Tibial nerve (tissue), 4 donors: ENCODE data around the gene BCAR1. TPM values are rescaled to one million over a fixed set of nuclear protein-coding genes. Genes with fewer than 3 reads are reported as not detected.
A peak's percentile ranks its signal among the peaks of the same experiment; 100 is the strongest.

Source experiments
- DNase-seq, 2 donors: peaks; one replicate each; pipeline ENCODE4 v3.0.0-alpha.2; 2019; ENCODE audit warnings: low spot score in 2 of 2
- H3K27ac ChIP-seq, 4 donors: fragments of 200-600 bp; sonication (generic) in 3 of 4; one replicate each; pipeline ENCODE4 v1.5.1; 2017 to 2019; ENCODE audit warnings: mild to moderate bottlenecking in 1 of 4
- H3K27me3 ChIP-seq, 2 donors: fragments of 200-600 bp; sonication (generic) in 1 of 2; one replicate each; pipeline versions ENCODE4 v1.5.1 to v1.6.0; 2017 to 2019
- H3K36me3 ChIP-seq, 3 donors: fragments of 200-600 bp; sonication (generic); one replicate each; pipeline ENCODE4 v1.5.1; 2018 to 2019
- H3K4me1 ChIP-seq, 4 donors: fragments of 200-600 bp; sonication (generic) in 3 of 4; one replicate each; pipeline ENCODE4 v1.5.1; 2017 to 2019
- H3K4me3 ChIP-seq, 4 donors: fragments of 200-600 bp; sonication (generic) in 3 of 4; one replicate each; pipeline ENCODE4 v1.5.1; 2017 to 2019; ENCODE audit warnings: mild to moderate bottlenecking in 1 of 4, moderate library complexity in 1 of 4
- H3K9me3 ChIP-seq, 4 donors: fragments of 200-600 bp; sonication (generic) in 3 of 4; one replicate each; pipeline ENCODE4 v1.5.1; 2017 to 2019
- EP300 ChIP-seq, 2 donors: sonication (generic); formaldehyde crosslinking; IDR thresholded peaks; one replicate each; pipeline ENCODE4 v1.6.1; 2017; ENCODE audit warnings: antibody characterized with exemption in 2 of 2, mild to moderate bottlenecking in 1 of 2
- POLR2A ChIP-seq, 2 donors: fragments of 450-650 bp; IDR thresholded peaks; one replicate each; pipeline ENCODE4 v1.6.1; 2017; ENCODE audit warnings: antibody characterized with exemption in 2 of 2, mild to moderate bottlenecking in 2 of 2, moderate library complexity in 2 of 2
- WGBS, 2 donors: methylation state at CpG; one replicate each; pipeline ENCODE4 v1.1.5; 2018; 5-methylcytosine and 5-hydroxymethylcytosine counted together
- total RNA-seq, 4 donors: library from RNA; depleted of rRNA; stranded (reverse); fragments of >200 nt; gene quantifications; one replicate each; pipeline ENCODE4 v1.1.0, GENCODE V29; 2016
- TF ChIP-seq, protein P1 (sequence below), 5 experiments: fragments of 200-600 bp in 3 of 5; fragments of 450-650 bp in 2 of 5; sonication (generic) in 3 of 5; IDR thresholded peaks; one replicate each; pipeline ENCODE4 v1.5.1; 2016 to 2019; ENCODE audit warnings: antibody characterized with exemption in 5 of 5, mild to moderate bottlenecking in 3 of 5, moderate library complexity in 2 of 5

The BCAR1 gene
- total RNA-seq, 4 donors from 2014 or later, result 41.0 to 57.3 (median 42.9) TPM

DNA sequence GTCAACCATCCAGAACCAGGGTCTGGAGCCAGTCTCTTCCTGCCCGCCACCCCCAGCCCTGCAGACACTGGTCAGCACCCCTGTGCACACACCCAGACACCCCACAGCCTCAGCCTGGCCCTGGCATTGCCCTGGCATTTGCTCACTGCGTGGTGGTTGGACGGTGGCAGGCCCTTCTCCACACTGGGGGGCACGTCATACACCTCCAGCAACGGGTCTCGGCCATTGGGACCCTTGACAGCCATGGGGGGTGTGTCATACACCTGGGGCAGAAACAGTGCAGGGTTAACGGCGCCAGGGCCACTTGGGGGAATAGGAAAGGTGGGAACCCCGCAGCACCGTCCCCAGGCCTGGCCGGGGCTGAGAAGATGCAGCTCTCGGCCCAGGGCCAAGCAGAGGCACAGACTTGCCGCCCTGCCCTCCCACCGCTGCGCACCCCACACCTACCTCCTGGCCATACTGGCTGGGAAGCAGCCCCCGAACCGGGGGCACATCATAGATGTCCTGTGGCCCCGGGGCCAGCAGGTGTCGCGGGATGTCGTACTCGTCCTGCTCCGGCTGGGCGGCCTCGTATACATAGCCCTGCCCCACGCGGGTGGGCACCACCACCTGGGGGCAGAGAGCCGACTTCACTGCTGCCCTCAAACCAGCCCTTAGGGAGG is 14.6 kb downstream of the BCAR1 start:
- H3K36me3 ChIP-seq, result peaks cover 0 to 49% (median 2%) of the 10 kb centered on the region in 3 donors
- no peak for DNase-seq

DNA sequence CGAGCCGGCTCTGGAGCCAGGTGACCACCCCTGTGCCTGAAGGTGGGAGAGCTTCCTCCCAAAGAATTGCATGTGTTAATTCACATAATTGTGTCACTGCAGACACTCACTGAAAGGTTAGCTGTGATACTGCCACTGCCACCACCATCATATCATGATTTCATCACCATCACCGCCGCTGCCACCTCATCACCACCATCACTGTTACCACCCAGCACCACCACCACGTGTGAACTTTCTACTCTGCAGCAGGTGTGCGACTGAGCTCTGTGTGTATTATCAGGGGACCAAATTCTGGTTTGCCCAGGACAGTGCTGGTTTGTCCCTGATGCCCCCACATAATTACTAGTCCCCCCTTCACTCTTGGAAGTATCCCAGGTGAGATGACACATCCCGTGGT is 15.2 kb downstream of the BCAR1 start:
- H3K36me3 ChIP-seq, result peaks cover 0 to 49% (median 2%) of the 10 kb centered on the region in 3 donors
- no peak for DNase-seq
- peaks cover 0 to 67% (median 36%) of the 10 kb centered on the region in 4 donors for H3K4me1 ChIP-seq
- H3K27ac ChIP-seq, result peak overlapping the region in 1 of 4 donors; percentile 51
- 79 to 80% methylated on average over 7 of the region's 7 CpGs for WGBS, 2 donors
- no peaks in the 10 kb centered on the region for H3K27me3 ChIP-seq
- H3K4me3 ChIP-seq, result no peak overlapping the region
- no peaks in the 10 kb centered on the region for H3K9me3 ChIP-seq
- TF ChIP-seq, protein P1, sequence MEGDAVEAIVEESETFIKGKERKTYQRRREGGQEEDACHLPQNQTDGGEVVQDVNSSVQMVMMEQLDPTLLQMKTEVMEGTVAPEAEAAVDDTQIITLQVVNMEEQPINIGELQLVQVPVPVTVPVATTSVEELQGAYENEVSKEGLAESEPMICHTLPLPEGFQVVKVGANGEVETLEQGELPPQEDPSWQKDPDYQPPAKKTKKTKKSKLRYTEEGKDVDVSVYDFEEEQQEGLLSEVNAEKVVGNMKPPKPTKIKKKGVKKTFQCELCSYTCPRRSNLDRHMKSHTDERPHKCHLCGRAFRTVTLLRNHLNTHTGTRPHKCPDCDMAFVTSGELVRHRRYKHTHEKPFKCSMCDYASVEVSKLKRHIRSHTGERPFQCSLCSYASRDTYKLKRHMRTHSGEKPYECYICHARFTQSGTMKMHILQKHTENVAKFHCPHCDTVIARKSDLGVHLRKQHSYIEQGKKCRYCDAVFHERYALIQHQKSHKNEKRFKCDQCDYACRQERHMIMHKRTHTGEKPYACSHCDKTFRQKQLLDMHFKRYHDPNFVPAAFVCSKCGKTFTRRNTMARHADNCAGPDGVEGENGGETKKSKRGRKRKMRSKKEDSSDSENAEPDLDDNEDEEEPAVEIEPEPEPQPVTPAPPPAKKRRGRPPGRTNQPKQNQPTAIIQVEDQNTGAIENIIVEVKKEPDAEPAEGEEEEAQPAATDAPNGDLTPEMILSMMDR (IDR thresholded peaks at IDR 0.05), result no peak

More for the DNA sequence above, 14.6 kb downstream of the BCAR1 start:
- Histone ChIP-seq H3K4me3 (no peak overlapping the region), H3K27ac (peak overlapping the region in 2 of 4 donors; percentile 86 to 92), H3K9me3 (no peaks in the 10 kb centered on the region), H3K27me3 (no peaks in the 10 kb centered on the region), H3K4me1 (peaks cover 0 to 73% (median 36%) of the 10 kb centered on the region in 4 donors)
- TF ChIP-seq EP300 (IDR thresholded peaks at IDR 0.05) (no peak), POLR2A (IDR thresholded peaks at IDR 0.05) (no peak)
- TF ChIP-seq, protein P1 (IDR thresholded peaks at IDR 0.05), result no peak
- 87 to 89% methylated on average over 3 to 28 of the region's 28 CpGs for WGBS, 2 donors

DNA sequence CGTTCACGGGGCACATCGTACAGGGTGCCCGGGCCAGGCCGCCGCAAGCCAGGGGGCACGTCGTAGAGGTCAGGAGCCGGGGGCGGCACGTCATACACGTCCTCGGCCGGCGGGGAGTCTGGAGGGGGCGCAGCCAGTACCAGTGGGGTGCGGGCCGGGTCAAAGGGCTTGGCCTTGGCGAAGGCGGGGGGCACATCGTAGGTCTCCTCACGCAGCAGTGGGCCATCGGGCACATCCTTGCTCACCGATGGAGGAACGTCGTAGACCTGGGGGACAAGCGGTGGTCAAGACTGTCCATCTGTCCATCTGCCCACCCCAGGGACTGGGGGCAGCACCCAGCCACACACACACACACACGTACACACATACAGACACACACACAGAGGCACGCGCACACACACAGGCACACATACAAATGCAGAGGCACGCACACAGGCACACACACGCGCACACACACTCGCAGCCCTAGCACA is 15.7 kb downstream of the BCAR1 start:
- H3K27ac ChIP-seq, result peak overlapping the region in 1 of 4 donors; percentile 51
- 83 to 87% methylated on average over 28 to 34 of the region's 34 CpGs for WGBS, 2 donors

DNA sequence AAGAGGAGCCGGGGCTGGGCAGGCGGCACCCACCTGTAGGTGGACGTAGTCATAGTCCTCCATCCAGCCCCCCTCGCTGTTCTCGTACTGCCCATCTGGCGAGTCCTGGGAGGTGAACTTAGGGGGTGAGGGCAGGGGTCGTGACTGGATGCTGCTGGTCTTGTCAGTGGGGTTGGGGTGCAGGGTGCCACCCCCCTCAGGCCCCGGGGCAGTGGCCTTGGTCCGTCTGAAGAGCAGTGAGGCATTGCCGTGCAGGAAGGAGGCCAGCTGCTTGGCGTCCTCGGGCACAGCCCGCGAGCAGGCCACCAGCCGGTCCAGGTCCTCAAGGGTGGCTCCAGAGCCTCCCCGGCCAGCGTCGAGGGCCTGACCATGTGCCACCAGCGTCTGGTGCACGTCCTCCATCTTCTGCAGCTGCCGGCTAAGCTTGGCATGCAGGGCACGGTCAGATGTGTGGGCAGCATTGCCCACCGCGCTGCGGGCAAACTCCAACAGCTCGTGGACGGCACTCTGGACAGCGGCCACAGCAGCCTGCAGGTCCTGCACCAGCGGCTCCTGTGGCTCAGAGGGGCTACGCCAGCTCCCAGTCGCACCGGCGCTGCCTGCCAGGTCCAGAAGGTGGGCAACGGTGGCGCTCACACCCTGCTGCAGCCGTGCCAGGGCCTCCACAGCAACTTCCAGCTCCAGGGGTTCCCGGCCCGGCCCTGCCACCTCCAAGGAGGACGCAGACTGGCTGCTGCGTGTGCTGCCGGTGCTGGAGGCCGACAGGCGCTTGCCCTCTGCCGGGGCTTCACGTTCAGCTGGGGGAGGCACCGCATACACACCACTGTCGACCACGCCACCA is 16.3 kb downstream of the BCAR1 start:
- no peak for TF ChIP-seq EP300 (IDR thresholded peaks at IDR 0.05)
- TF ChIP-seq, protein P1 (IDR thresholded peaks at IDR 0.05), result no peak
- no peak for TF ChIP-seq POLR2A (IDR thresholded peaks at IDR 0.05)
- no peak overlapping the region for H3K4me3 ChIP-seq
- peak overlapping the region in 2 of 4 donors; percentile 50 to 51 for H3K27ac ChIP-seq
- H3K4me1 ChIP-seq, result peaks cover 0 to 55% (median 33%) of the 10 kb centered on the region in 4 donors
- no peak for DNase-seq
- H3K9me3 ChIP-seq, result no peaks in the 10 kb centered on the region
- peaks cover 0 to 56% (median 2%) of the 10 kb centered on the region in 3 donors for H3K36me3 ChIP-seq
- H3K27me3 ChIP-seq, result no peaks in the 10 kb centered on the region
- 74 to 76% methylated on average over 18 to 35 of the region's 48 CpGs for WGBS, 2 donors

More for the DNA sequence above, 15.7 kb downstream of the BCAR1 start:
- H3K27me3 ChIP-seq, result no peaks in the 10 kb centered on the region
- H3K4me3 ChIP-seq, result no peak overlapping the region
- no peaks in the 10 kb centered on the region for H3K9me3 ChIP-seq
- peaks cover 0 to 50% (median 2%) of the 10 kb centered on the region in 3 donors for H3K36me3 ChIP-seq
- DNase-seq, result no peak
- no peak for TF ChIP-seq POLR2A (IDR thresholded peaks at IDR 0.05)
- TF ChIP-seq, protein P1 (IDR thresholded peaks at IDR 0.05), result no peak
- TF ChIP-seq EP300 (IDR thresholded peaks at IDR 0.05), result no peak
- H3K4me1 ChIP-seq, result peaks cover 0 to 62% (median 35%) of the 10 kb centered on the region in 4 donors

DNA sequence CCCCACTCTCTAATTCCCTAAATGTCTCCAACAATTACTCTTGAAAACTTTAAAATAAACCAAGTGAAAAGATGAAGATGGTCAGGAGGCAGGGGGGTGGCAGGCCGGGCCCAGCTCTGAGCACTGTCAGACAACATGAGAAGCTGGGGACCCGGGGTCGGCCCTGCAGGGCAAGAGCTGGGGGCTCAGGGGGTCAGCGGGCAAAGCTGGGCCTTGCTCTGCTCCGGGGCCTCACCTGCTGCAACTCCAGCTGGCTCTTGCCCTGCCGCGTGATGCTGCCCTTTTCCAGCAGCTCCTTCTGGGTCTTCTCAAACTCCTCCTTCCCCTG is 17.8 kb downstream of the BCAR1 start:
- no peaks in the 10 kb centered on the region for H3K9me3 ChIP-seq
- H3K36me3 ChIP-seq, result peaks cover 6 to 71% (median 7%) of the 10 kb centered on the region in 3 donors
- no peak for DNase-seq
- WGBS, 2 donors, result 50 to 73% methylated on average over 4 to 7 of the region's 7 CpGs
- H3K27me3 ChIP-seq, result no peaks in the 10 kb centered on the region
- TF ChIP-seq EP300 (IDR thresholded peaks at IDR 0.05), result no peak
- TF ChIP-seq, protein P1 (IDR thresholded peaks at IDR 0.05), result no peak
- TF ChIP-seq POLR2A (IDR thresholded peaks at IDR 0.05), result no peak
- H3K4me3 ChIP-seq, result no peak overlapping the region
- peaks cover 0 to 40% (median 19%) of the 10 kb centered on the region in 4 donors for H3K4me1 ChIP-seq
- H3K27ac ChIP-seq, result peak overlapping the region in 3 of 4 donors; percentile 10 to 51 (median 48)
